Measurements from ENCODE around the gene IMMP2L.

- no peak for TF ChIP-seq GTF2F1 (IDR thresholded peaks at IDR 0.05; ENCODE audit: borderline replicate concordance, low read depth, low read length)
- TF ChIP-seq BACH1 (IDR thresholded peaks at IDR 0.05; ENCODE audit: low read length): no peak
- TF ChIP-seq CTCF (IDR thresholded peaks at IDR 0.05; ENCODE audit: control extremely low read depth in 1 of 3, insufficient read depth in 1 of 3, low read depth in 1 of 3, low read length in 3 of 3): no peak
- no peak for TF ChIP-seq FOSL1 (IDR thresholded peaks at IDR 0.05; ENCODE audit: insufficient read depth, low read depth, low read length)
- TF ChIP-seq MAX (IDR thresholded peaks at IDR 0.05): no peak
- no peak for TF ChIP-seq TEAD4 (IDR thresholded peaks at IDR 0.05; ENCODE audit: low read depth, low read length)
- no peak for TF ChIP-seq SP1 (IDR thresholded peaks at IDR 0.05; ENCODE audit: low read depth, low read length)
- no peak for TF ChIP-seq YY1 (IDR thresholded peaks at IDR 0.05; ENCODE audit: low read depth, low read length)
- TF ChIP-seq CEBPB (IDR thresholded peaks at IDR 0.05; ENCODE audit: low read depth, low read length): no peak
- no peak for TF ChIP-seq RAD21 (IDR thresholded peaks at IDR 0.05 in 1 of 2, conservative IDR thresholded peaks at IDR 0.05 in 1 of 2; ENCODE audit: low read depth in 2 of 2, low read length in 2 of 2)
These were observed 123.7 kb downstream of the IMMP2L start for GRCh38 chr7:111438369-111439289.

All from H1 (cell line).